ENCODE data around the gene GREB1L. TPM values are rescaled to one million over a fixed set of nuclear protein-coding genes. Genes with fewer than 3 reads are reported as not detected.

The GREB1L gene
- total RNA-seq, 2 donors from 2014 or later, result 3.1 to 3.9 TPM

DNA sequence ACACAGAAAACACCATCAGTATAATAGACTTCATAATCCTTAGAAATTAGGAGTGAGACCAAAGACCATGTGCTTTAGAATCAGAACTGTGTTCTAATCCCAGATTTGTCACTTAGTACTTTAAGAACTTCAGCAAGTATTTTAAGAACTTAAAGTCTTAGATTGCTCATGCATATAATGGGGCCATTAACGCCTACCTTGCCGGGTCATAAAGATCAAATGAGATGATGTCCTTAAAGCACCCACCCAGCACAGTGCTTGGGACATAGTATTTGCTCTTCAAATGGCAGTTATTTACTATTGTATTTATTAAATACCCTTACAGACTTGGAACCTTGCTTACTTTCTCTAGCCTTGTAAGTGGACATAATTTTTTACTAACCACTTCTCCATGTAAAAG, 156.1 kb downstream of the GREB1L start:
- Histone ChIP-seq H3K9me3 (ENCODE audit: control insufficient read depth, low read length) (no peaks in the 10 kb centered on the region), H3K27me3 (ENCODE audit: control insufficient read depth, insufficient read depth, low read length, poor library complexity, severe bottlenecking) (peaks cover 97% of the 10 kb centered on the region), H3K36me3 (ENCODE audit: control insufficient read depth, insufficient read depth, low read length) (no peaks in the 10 kb centered on the region), H3K4me1 (ENCODE audit: control insufficient read depth, insufficient read depth, low read length) (no peaks in the 10 kb centered on the region), H3K27ac (ENCODE audit: low read depth, low read length) (no peak overlapping the region), H3K9ac (ENCODE audit: extremely low read depth, low read length, poor library complexity, severe bottlenecking) (no peak overlapping the region), H3K4me3 (ENCODE audit: low read length) (no peak overlapping the region)
- Mint-ChIP-seq H3K4me3 (no peak overlapping the region), H3K9me3 (no peaks in the 10 kb centered on the region), H3K27me3 (ENCODE audit: insufficient read depth) (peaks cover 94% of the 10 kb centered on the region), H3K27ac (no peak overlapping the region), H3K36me3 (ENCODE audit: low read depth) (no peaks in the 10 kb centered on the region), H3K4me1 (peaks cover 11% of the 10 kb centered on the region)
- peak; percentile 65 for DNase-seq
- 63 to 92% methylated on average over 2 of the region's 2 CpGs for WGBS, 2 experiments (ENCODE audit: insufficient coverage in 1 of 2, insufficient read length in 1 of 2)
- TF ChIP-seq, protein P1, sequence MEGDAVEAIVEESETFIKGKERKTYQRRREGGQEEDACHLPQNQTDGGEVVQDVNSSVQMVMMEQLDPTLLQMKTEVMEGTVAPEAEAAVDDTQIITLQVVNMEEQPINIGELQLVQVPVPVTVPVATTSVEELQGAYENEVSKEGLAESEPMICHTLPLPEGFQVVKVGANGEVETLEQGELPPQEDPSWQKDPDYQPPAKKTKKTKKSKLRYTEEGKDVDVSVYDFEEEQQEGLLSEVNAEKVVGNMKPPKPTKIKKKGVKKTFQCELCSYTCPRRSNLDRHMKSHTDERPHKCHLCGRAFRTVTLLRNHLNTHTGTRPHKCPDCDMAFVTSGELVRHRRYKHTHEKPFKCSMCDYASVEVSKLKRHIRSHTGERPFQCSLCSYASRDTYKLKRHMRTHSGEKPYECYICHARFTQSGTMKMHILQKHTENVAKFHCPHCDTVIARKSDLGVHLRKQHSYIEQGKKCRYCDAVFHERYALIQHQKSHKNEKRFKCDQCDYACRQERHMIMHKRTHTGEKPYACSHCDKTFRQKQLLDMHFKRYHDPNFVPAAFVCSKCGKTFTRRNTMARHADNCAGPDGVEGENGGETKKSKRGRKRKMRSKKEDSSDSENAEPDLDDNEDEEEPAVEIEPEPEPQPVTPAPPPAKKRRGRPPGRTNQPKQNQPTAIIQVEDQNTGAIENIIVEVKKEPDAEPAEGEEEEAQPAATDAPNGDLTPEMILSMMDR (conservative IDR thresholded peaks at IDR 0.05), result no peak

DNA sequence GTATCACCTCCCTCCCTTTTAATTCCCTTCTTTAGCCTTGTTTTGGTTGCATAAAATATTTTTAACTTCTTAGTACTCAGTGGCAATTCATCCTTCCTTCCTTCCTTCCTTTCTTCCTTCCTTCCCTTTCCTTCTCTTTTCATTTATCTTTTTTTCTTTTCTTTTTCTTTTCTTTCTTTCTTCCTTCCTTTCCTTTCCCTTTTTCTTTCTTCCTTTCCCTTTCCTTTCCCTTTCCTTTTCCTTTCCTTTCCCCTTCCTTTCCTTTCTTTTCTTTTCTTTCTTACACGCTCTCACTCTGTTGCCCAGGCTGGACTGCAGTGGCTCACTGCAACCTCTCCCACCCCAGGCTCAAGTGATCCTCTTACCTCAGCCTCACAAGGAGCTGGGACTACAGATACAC, 160.2 kb downstream of the GREB1L start:
- H3K4me3 Mint-ChIP-seq, result no peak overlapping the region
- no peaks in the 10 kb centered on the region for H3K36me3 Mint-ChIP-seq (ENCODE audit: low read depth)
- no peak for DNase-seq
- no peak overlapping the region for H3K27ac Mint-ChIP-seq
- Histone ChIP-seq H3K36me3 (ENCODE audit: control insufficient read depth, insufficient read depth, low read length) (no peaks in the 10 kb centered on the region), H3K27me3 (ENCODE audit: control insufficient read depth, insufficient read depth, low read length, poor library complexity, severe bottlenecking) (peaks cover 94% of the 10 kb centered on the region), H3K9me3 (ENCODE audit: control insufficient read depth, low read length) (no peaks in the 10 kb centered on the region), H3K4me1 (ENCODE audit: control insufficient read depth, insufficient read depth, low read length) (no peaks in the 10 kb centered on the region), H3K4me3 (ENCODE audit: low read length) (no peak overlapping the region), H3K9ac (ENCODE audit: extremely low read depth, low read length, poor library complexity, severe bottlenecking) (no peak overlapping the region), H3K27ac (ENCODE audit: low read depth, low read length) (no peak overlapping the region)
- TF ChIP-seq, protein P1 (conservative IDR thresholded peaks at IDR 0.05), result no peak
- 92 to 100% methylated on average over 1 of the region's 1 CpG for WGBS, 2 experiments (ENCODE audit: insufficient coverage in 1 of 2, insufficient read length in 1 of 2)
- peaks cover 11% of the 10 kb centered on the region for H3K4me1 Mint-ChIP-seq
- H3K9me3 Mint-ChIP-seq, result no peaks in the 10 kb centered on the region
- peaks cover 95% of the 10 kb centered on the region for H3K27me3 Mint-ChIP-seq (ENCODE audit: insufficient read depth)

DNA sequence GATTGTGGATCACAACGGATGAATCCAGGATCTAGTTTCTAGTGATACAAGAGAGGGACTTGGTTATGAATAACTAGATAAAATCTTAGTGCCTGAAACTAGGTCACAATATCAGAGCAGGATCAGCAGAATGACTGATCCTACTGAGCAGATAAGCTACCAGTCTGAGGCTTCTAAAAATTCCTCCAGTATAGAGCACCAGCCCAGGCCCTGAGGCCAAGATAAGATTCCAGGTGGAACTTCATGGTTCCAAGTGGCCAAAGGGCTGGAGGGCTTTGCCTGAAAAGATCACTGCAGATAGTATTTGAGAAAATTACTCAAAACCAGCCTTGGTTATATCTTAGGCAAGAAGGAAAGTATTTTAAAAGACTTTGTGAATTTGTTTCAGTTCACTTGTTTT, 162.4 kb downstream of the GREB1L start:
- TF ChIP-seq, protein P1 (conservative IDR thresholded peaks at IDR 0.05), result no peak
- Mint-ChIP-seq H3K4me1 (no peaks in the 10 kb centered on the region), H3K9me3 (no peaks in the 10 kb centered on the region), H3K36me3 (ENCODE audit: low read depth) (no peaks in the 10 kb centered on the region), H3K27me3 (ENCODE audit: insufficient read depth) (peaks cover 94% of the 10 kb centered on the region), H3K4me3 (no peak overlapping the region), H3K27ac (no peak overlapping the region)
- no peaks in the 10 kb centered on the region for H3K36me3 ChIP-seq (ENCODE audit: control insufficient read depth, insufficient read depth, low read length)
- no peak for DNase-seq
- WGBS, 2 experiments (ENCODE audit: insufficient coverage in 1 of 2, insufficient read length in 1 of 2), result 83 to 100% methylated on average over 1 of the region's 1 CpG
- H3K27ac ChIP-seq (ENCODE audit: low read depth, low read length), result no peak overlapping the region
- H3K27me3 ChIP-seq (ENCODE audit: control insufficient read depth, insufficient read depth, low read length, poor library complexity, severe bottlenecking), result peaks cover 94% of the 10 kb centered on the region
- no peaks in the 10 kb centered on the region for H3K4me1 ChIP-seq (ENCODE audit: control insufficient read depth, insufficient read depth, low read length)
- no peak overlapping the region for H3K4me3 ChIP-seq (ENCODE audit: low read length)
- no peak overlapping the region for H3K9ac ChIP-seq (ENCODE audit: extremely low read depth, low read length, poor library complexity, severe bottlenecking)
- H3K9me3 ChIP-seq (ENCODE audit: control insufficient read depth, low read length), result no peaks in the 10 kb centered on the region
